Measurements from ENCODE around the gene AOPEP. TPM values are rescaled to one million over a fixed set of nuclear protein-coding genes. Genes with fewer than 3 reads are reported as not detected.

The AOPEP gene
- total and polyA plus RNA-seq, 2 donors (not counting 3 experiments of a cell fraction or from before 2014, with no cell fraction given), result 20.2 to 41.6 TPM

DNA sequence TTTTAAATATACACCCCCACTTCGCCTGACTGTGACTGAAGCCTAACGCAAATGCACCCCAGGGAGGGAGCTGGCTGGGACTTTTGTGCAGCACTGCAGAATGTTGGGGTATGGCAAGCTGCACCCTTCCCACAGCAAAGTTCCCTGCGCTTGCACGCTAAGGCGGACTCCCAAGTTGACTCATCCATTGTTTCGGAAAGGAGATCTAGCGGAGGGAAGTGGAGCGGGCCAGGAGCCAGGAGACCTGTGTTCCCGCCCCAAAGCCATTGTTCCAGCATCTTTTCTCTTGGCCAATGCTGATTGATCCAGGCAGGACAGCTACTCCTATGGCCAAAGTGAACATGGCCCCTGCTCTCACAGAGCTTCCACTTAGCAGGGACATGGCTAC, 202.9 kb downstream of the AOPEP start:
- no peaks in the 10 kb centered on the region for H3K9me3 ChIP-seq (replicated peaks; ENCODE audit: control insufficient read depth, insufficient read depth, low read length)
- H3K27ac ChIP-seq (ENCODE audit: insufficient read depth, low read depth, low read length), result peak overlapping the region; percentile 97
- DNase-seq (ENCODE audit: low read depth, low spot score) (peak; percentile 98), FAIRE-seq (peak; percentile 100)
- intact Hi-C loops (cut with micrococcal nuclease) (loop anchor here (1.0 to 5.0 kb wide), 10 partner anchors 8 to 146 kb away; no protein-coding TSS in a partner anchor), dilution Hi-C loops (cut with MboI; ENCODE audit: extremely low pct_ligation_motif_present, low sequenced_read_pairs) (no loop called here)
- no peak overlapping the region for H3K4me3 ChIP-seq (replicated peaks in 1 of 3; ENCODE audit: insufficient read depth in 1 of 3, low read depth in 1 of 3, low read length in 3 of 3)
- peaks cover 19% of the 10 kb centered on the region for H3K4me1 ChIP-seq (ENCODE audit: control insufficient read depth, extremely low read depth, insufficient read depth, low read length)
- TF ChIP-seq GATA2 (IDR thresholded peaks at IDR 0.05; ENCODE audit: insufficient read depth, insufficient read length, low read depth, low read length), result peak; percentile 62
- TF ChIP-seq, protein P1, sequence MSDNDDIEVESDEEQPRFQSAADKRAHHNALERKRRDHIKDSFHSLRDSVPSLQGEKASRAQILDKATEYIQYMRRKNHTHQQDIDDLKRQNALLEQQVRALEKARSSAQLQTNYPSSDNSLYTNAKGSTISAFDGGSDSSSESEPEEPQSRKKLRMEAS (IDR thresholded peaks at IDR 0.05; ENCODE audit: insufficient read depth, insufficient read length), result no peak
- no peak for TF ChIP-seq EZH2 (IDR thresholded peaks at IDR 0.05; ENCODE audit: borderline replicate concordance, low read depth, low read length, severe bottlenecking)
- TF ChIP-seq POLR2A (IDR thresholded peaks at IDR 0.05; ENCODE audit: low read depth, low read length), result no peak
- TF ChIP-seq, protein P2, sequence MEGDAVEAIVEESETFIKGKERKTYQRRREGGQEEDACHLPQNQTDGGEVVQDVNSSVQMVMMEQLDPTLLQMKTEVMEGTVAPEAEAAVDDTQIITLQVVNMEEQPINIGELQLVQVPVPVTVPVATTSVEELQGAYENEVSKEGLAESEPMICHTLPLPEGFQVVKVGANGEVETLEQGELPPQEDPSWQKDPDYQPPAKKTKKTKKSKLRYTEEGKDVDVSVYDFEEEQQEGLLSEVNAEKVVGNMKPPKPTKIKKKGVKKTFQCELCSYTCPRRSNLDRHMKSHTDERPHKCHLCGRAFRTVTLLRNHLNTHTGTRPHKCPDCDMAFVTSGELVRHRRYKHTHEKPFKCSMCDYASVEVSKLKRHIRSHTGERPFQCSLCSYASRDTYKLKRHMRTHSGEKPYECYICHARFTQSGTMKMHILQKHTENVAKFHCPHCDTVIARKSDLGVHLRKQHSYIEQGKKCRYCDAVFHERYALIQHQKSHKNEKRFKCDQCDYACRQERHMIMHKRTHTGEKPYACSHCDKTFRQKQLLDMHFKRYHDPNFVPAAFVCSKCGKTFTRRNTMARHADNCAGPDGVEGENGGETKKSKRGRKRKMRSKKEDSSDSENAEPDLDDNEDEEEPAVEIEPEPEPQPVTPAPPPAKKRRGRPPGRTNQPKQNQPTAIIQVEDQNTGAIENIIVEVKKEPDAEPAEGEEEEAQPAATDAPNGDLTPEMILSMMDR (IDR thresholded peaks at IDR 0.05; ENCODE audit: extremely low read depth in 1 of 2, insufficient read depth in 1 of 2, low read depth in 1 of 2, low read length in 2 of 2), result no peak
- peak; percentile 83 for TF ChIP-seq JUN (IDR thresholded peaks at IDR 0.05; ENCODE audit: borderline replicate concordance, insufficient read depth, insufficient read length, low read depth)
- no peak for TF ChIP-seq MYC (IDR thresholded peaks at IDR 0.05; ENCODE audit: low read depth, low read length)
- peak; percentile 93 for TF ChIP-seq FOS (IDR thresholded peaks at IDR 0.05; ENCODE audit: borderline replicate concordance, insufficient read depth, low read length)
- peak; percentile 76 for TF ChIP-seq POLR2AphosphoS5 (IDR thresholded peaks at IDR 0.05; ENCODE audit: insufficient read depth, low read depth, low read length)
- H3K9me1 ChIP-seq (replicated peaks; ENCODE audit: control insufficient read depth, extremely low read depth, insufficient read depth, low read length), result no peaks in the 10 kb centered on the region
- peak overlapping the region; percentile 27 for H3K4me2 ChIP-seq (ENCODE audit: insufficient read depth, low read length)
- H3K27me3 ChIP-seq (ENCODE audit: control insufficient read depth in 2 of 2, insufficient read depth in 2 of 2, low read length in 2 of 2), result no peaks in the 10 kb centered on the region
- CTCF ChIA-PET, result interaction anchor here (0.7 to 2.6 kb wide), 10 partner anchors 12 to 96 kb away, joined by 3 to 7 read pairs (median 4); no protein-coding TSS in a partner anchor
- no TSS peak for BruUV-seq (replicated peaks)
- H2AFZ ChIP-seq (ENCODE audit: low read depth, low read length), result peak overlapping the region; percentile 53
- H3K9ac ChIP-seq (replicated peaks; ENCODE audit: extremely low read depth, insufficient read depth, low read length), result peak overlapping the region; percentile 19
- no peaks in the 10 kb centered on the region for H4K20me1 ChIP-seq (replicated peaks; ENCODE audit: control insufficient read depth, extremely low read depth, insufficient read depth, low read length)
- H3K79me2 ChIP-seq (ENCODE audit: control insufficient read depth, insufficient read depth, low read length), result no peaks in the 10 kb centered on the region
- POLR2A ChIA-PET, result interaction anchor here (1.2 kb wide), 1 partner anchor 21 kb away, joined by 3 read pairs; no protein-coding TSS in a partner anchor
- no peaks in the 10 kb centered on the region for H3K36me3 ChIP-seq (ENCODE audit: control insufficient read depth in 2 of 2, extremely low read depth in 1 of 2, insufficient read depth in 2 of 2, low read length in 2 of 2)

All from endothelial cell of umbilical vein (primary cell).